Panc1 (cell line): ENCODE data around the gene PTP4A2. TPM values are rescaled to one million over a fixed set of nuclear protein-coding genes. Genes with fewer than 3 reads are reported as not detected.

Experiments
- ATAC-seq: fragments of 200-7000 bp; cut with Tn5 transposase; 2 replicates; pipeline ENCODE4 v1.9.1; 2020; ENCODE audit warnings: mild to moderate bottlenecking, moderate library complexity
- BruUV-seq: library from RNA; stranded (reverse); fragments of 400-500 nt; replicated peaks from 2 replicates; lab custom pipeline; 2021; lab: Mats Ljungman, UMichigan
- CTCF ChIA-PET: fragments of 300-600 bp; sonication (Branson Sonifier 250); formaldehyde crosslinking; loops from one replicate; lab custom pipeline; 2022; ENCODE audit warnings: antibody characterized with exemption; lab: Charles Lee
- POLR2A ChIA-PET: fragments of 300-600 bp; sonication (Branson Sonifier 250); formaldehyde crosslinking; loops from one replicate; lab custom pipeline; 2022; ENCODE audit warnings: antibody characterized with exemption; lab: Charles Lee
- DNase-seq: peaks from one replicate; pipeline ENCODE4 v3.0.0-alpha.2; 2010; ENCODE audit warnings: low read depth, low spot score
- H3K27ac ChIP-seq: 2 replicates; pipeline ENCODE4 v1.5.1; 2011; ENCODE audit warnings: mild to moderate bottlenecking, low read length, inconsistent platforms
- H3K27me3 ChIP-seq: fragments of 200-500 bp; sonication (Bioruptor generic); 2 replicates; pipeline ENCODE4 v1.6.0; 2014; ENCODE audit warnings: low read length, inconsistent platforms; ENCODE audit not compliant: control insufficient read depth, insufficient read depth
- H3K36me3 ChIP-seq: fragments of 200-500 bp; sonication (Bioruptor generic); 2 replicates; pipeline ENCODE4 v1.5.1; 2014; ENCODE audit warnings: inconsistent platforms, mild to moderate bottlenecking, low read length, moderate library complexity; ENCODE audit not compliant: control insufficient read depth, insufficient read depth
- H3K4me1 ChIP-seq: 2 replicates; pipeline ENCODE4 v1.5.1; 2011; ENCODE audit warnings: inconsistent platforms, mild to moderate bottlenecking, low read length, moderate library complexity; ENCODE audit not compliant: control insufficient read depth, insufficient read depth
- H3K4me3 ChIP-seq, 2 experiments: 2 replicates each; pipeline ENCODE4 v1.5.1; 2011 to 2012; ENCODE audit warnings: low read depth in 2 of 2, low read length in 2 of 2, mild to moderate bottlenecking in 2 of 2, inconsistent platforms in 1 of 2, moderate library complexity in 1 of 2
- H3K9me3 ChIP-seq: fragments of 200-500 bp; sonication (Bioruptor generic); 2 replicates; pipeline ENCODE4 v1.5.1; 2014; ENCODE audit warnings: low read depth, mild to moderate bottlenecking, inconsistent platforms, low read length, moderate library complexity; ENCODE audit not compliant: control insufficient read depth, insufficient read depth
- CTCF ChIP-seq: fragments of 450-650 bp; IDR thresholded peaks from 2 replicates; pipeline ENCODE4 v1.5.1; 2017; ENCODE audit warnings: mild to moderate bottlenecking
- POLR2AphosphoS5 ChIP-seq: IDR thresholded peaks from 2 replicates; pipeline ENCODE4 v1.6.1; 2012; ENCODE audit warnings: mild to moderate bottlenecking, low read depth, low read length, moderate library complexity
- REST ChIP-seq, 2 experiments: IDR thresholded peaks; 2 replicates each; pipeline ENCODE4 v1.6.1; 2011 to 2012; ENCODE audit warnings: low read depth in 2 of 2, control low read depth in 1 of 2, low read length in 1 of 2, mild to moderate bottlenecking in 1 of 2, moderate library complexity in 1 of 2; ENCODE audit not compliant: insufficient read depth in 1 of 2
- SIN3A ChIP-seq: IDR thresholded peaks from 2 replicates; pipeline ENCODE4 v1.6.1; 2012; ENCODE audit warnings: low read depth, mild to moderate bottlenecking, low read length, moderate library complexity, borderline replicate concordance; ENCODE audit not compliant: insufficient read depth
- TCF7L2 ChIP-seq: IDR thresholded peaks from 2 replicates; pipeline ENCODE4 v1.6.1; 2011; ENCODE audit warnings: mild to moderate bottlenecking, low read depth, low read length, inconsistent platforms
- in situ Hi-C: cut with HindIII; loops from 2 replicates; pipeline ENCODE4 v1.10.0; 2016; ENCODE audit warnings: low sequenced_read_pairs, low pct_unique_long_range_greater_than_20kb
- intact Hi-C: fragments of 100-400 bp; cut with micrococcal nuclease; formaldehyde crosslinking; loops from one replicate; pipeline ENCODE4 v1.10.0; 2022; ENCODE audit not compliant: unreplicated experiment
- total RNA-seq: library from RNA; stranded (reverse); gene quantifications from one replicate; pipeline ENCODE4 v1.2.1, GENCODE V29; 2021; ENCODE audit not compliant: unreplicated experiment

PTP4A2 gene
- total RNA-seq, 1 experiment from 2014 or later = 559 TPM

- no TSS peak for BruUV-seq
- H3K27me3 ChIP-seq = no peaks in the 10 kb centered on the region
- in situ Hi-C loops = no loop called here
- POLR2A ChIA-PET = no interaction called here
- CTCF ChIA-PET = interaction anchor here (0.5 to 1.1 kb wide), 5 partner anchors 12 to 720 kb away, joined by 3 to 6 read pairs (median 5); no protein-coding TSS in a partner anchor
- no peaks in the 10 kb centered on the region for H3K4me1 ChIP-seq
- no peak overlapping the region for H3K27ac ChIP-seq
- ATAC-seq (0 out of 2 replicates have a peak, but pooled peaks have one; percentile 3), DNase-seq (no peak)
- intact Hi-C loops = no loop called here
- 0 out of 2 replicates have a peak, but pooled peaks have one; percentile 45 for TF ChIP-seq POLR2AphosphoS5
- TF ChIP-seq TCF7L2 = no peak
- no peak for TF ChIP-seq SIN3A
- no peak for TF ChIP-seq REST (IDR thresholded peaks at IDR 0.05; ENCODE audit: insufficient read depth in 1 of 2, low read depth in 2 of 2, low read length in 1 of 2)
- TF ChIP-seq CTCF = no peak
- H3K4me3 ChIP-seq = no peak overlapping the region
- H3K9me3 ChIP-seq = no peaks in the 10 kb centered on the region
- H3K36me3 ChIP-seq = peaks cover 26% of the 10 kb centered on the region
These were observed 33.7 kb downstream of the PTP4A2 start for GRCh38 chr1:31904339-31905092.

GRCh38 chr1:31902510-31902860 is 35.7 kb downstream of the PTP4A2 start:
- POLR2A ChIA-PET = interaction anchor here (0.7 kb wide), 1 partner anchor 14 kb away, joined by 3 read pairs; no protein-coding TSS in a partner anchor
- no peak for TF ChIP-seq TCF7L2
- no peak for TF ChIP-seq REST (IDR thresholded peaks at IDR 0.05; ENCODE audit: insufficient read depth in 1 of 2, low read depth in 2 of 2, low read length in 1 of 2)
- no peak for TF ChIP-seq SIN3A
- no peak; the same call in 1 of the 2 replicates for TF ChIP-seq POLR2AphosphoS5
- TF ChIP-seq CTCF = no peak
- Histone ChIP-seq H3K36me3 (peaks cover 11% of the 10 kb centered on the region), H3K4me1 (no peaks in the 10 kb centered on the region), H3K9me3 (no peaks in the 10 kb centered on the region), H3K27ac (no peak overlapping the region), H3K27me3 (no peaks in the 10 kb centered on the region), H3K4me3 (no peak overlapping the region)
- no TSS peak for BruUV-seq
- in situ Hi-C loops = no loop called here
- ATAC-seq (no peak), DNase-seq (no peak)
- CTCF ChIA-PET = interaction anchor here (0.6 to 0.7 kb wide), 2 partner anchors 36 to 309 kb away, joined by 3 read pairs; no protein-coding TSS in a partner anchor
- intact Hi-C loops = no loop called here
